Measurements from ENCODE around the gene SMG6.

DNA sequence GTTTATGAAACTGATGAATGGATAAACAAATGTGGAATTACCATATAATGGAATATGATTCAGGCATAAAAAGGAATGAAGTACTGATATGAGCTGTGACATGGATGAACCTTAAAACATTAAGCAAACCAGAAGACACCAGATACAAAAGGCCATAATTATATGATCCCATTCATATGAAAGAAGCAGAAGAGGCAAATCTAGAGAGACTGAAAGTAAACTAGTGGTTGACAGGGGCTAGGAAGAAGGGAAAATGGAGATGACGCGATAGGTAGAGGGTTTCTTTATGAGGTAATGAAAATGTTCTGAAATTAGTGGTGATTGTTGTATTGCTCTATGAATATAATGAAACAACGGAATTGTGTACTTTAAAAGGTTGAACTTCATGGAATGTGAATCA is 160.3 kb downstream of the SMG6 start:
- TF ChIP-seq SIN3A (IDR thresholded peaks at IDR 0.05; ENCODE audit: borderline replicate concordance, low read depth, low read length) = no peak
- TF ChIP-seq, protein P1, sequence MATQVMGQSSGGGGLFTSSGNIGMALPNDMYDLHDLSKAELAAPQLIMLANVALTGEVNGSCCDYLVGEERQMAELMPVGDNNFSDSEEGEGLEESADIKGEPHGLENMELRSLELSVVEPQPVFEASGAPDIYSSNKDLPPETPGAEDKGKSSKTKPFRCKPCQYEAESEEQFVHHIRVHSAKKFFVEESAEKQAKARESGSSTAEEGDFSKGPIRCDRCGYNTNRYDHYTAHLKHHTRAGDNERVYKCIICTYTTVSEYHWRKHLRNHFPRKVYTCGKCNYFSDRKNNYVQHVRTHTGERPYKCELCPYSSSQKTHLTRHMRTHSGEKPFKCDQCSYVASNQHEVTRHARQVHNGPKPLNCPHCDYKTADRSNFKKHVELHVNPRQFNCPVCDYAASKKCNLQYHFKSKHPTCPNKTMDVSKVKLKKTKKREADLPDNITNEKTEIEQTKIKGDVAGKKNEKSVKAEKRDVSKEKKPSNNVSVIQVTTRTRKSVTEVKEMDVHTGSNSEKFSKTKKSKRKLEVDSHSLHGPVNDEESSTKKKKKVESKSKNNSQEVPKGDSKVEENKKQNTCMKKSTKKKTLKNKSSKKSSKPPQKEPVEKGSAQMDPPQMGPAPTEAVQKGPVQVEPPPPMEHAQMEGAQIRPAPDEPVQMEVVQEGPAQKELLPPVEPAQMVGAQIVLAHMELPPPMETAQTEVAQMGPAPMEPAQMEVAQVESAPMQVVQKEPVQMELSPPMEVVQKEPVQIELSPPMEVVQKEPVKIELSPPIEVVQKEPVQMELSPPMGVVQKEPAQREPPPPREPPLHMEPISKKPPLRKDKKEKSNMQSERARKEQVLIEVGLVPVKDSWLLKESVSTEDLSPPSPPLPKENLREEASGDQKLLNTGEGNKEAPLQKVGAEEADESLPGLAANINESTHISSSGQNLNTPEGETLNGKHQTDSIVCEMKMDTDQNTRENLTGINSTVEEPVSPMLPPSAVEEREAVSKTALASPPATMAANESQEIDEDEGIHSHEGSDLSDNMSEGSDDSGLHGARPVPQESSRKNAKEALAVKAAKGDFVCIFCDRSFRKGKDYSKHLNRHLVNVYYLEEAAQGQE (IDR thresholded peaks at IDR 0.05; ENCODE audit: low read depth, low read length) = no peak
- TF ChIP-seq CHD2 (IDR thresholded peaks at IDR 0.05; ENCODE audit: low read length, partially characterized antibody) = no peak
- TF ChIP-seq JUND (IDR thresholded peaks at IDR 0.05) = no peak
- TF ChIP-seq POLR2AphosphoS5 (IDR thresholded peaks at IDR 0.05; ENCODE audit: low read depth, low read length) = no peak
